Bronchial epithelial cell (primary cell): ENCODE measurements around the gene PHACTR4. TPM values are rescaled to one million over a fixed set of nuclear protein-coding genes. Genes with fewer than 3 reads are reported as not detected.
"Not testable (repeated sequence)": the region's sequence is repeated elsewhere in the genome, so short reads cannot be mapped to it uniquely, and the experiment has no call there.

Experiments
- DNase-seq: peaks from one replicate; pipeline ENCODE4 v3.0.0-alpha.2; 2010; ENCODE audit warnings: low read depth
- FAIRE-seq: peaks from 2 replicates; lab custom pipeline; 2011; peaks lifted over from hg19 to GRCh38; lab: Jason Lieb, UNC
- H3K27me3 ChIP-seq: 2 replicates; pipeline ENCODE4 v1.5.1; 2011; ENCODE audit warnings: low read length; ENCODE audit not compliant: control insufficient read depth, insufficient read depth
- H3K36me3 ChIP-seq: 2 replicates; pipeline ENCODE4 v1.5.1; 2011; ENCODE audit warnings: low read length; ENCODE audit not compliant: control insufficient read depth, insufficient read depth
- H3K4me3 ChIP-seq: 2 replicates; pipeline ENCODE4 v1.5.1; 2011; ENCODE audit warnings: mild to moderate bottlenecking, low read depth, low read length, control low read depth
- CTCF ChIP-seq: IDR thresholded peaks from 2 replicates; pipeline ENCODE4 v1.5.1; 2011; ENCODE audit warnings: mild to moderate bottlenecking, moderate library complexity, low read length, control low read depth, inconsistent platforms; ENCODE audit not compliant: insufficient read depth, severe bottlenecking
- total RNA-seq: library from RNA; depleted of rRNA; stranded (reverse); fragments of >200 nt; gene quantifications from 2 replicates; pipeline ENCODE4 v1.2.1, GENCODE V29; 2014

The PHACTR4 gene
- total RNA-seq, 1 donor from 2014 or later, result 3.2 TPM

- TF ChIP-seq CTCF, result no peak
- no peak for FAIRE-seq
Measured at GRCh38 chr1:28364888-28365287, 4.7 kb upstream of the PHACTR4 start.

GRCh38 chr1:28365864-28366263 lies 3.7 kb upstream of the PHACTR4 start:
- no peak overlapping the region for H3K4me3 ChIP-seq
- no peak for FAIRE-seq
- H3K27me3 ChIP-seq, result no peaks in the 10 kb centered on the region
- TF ChIP-seq CTCF, result no peak
- H3K36me3 ChIP-seq, result no peaks in the 10 kb centered on the region
- peak; percentile 74 for DNase-seq

More at GRCh38 chr1:28364888-28365287, 4.7 kb upstream of the PHACTR4 start:
- H3K4me3 ChIP-seq, result no peak overlapping the region
- no peaks in the 10 kb centered on the region for H3K36me3 ChIP-seq
- no peaks in the 10 kb centered on the region for H3K27me3 ChIP-seq
- DNase-seq, result no peak

GRCh38 chr1:28368608-28369007 lies 932 bp upstream of the PHACTR4 start:
- not testable (repeated sequence) for H3K4me3 ChIP-seq, H3K27me3 ChIP-seq, DNase-seq, FAIRE-seq, H3K36me3 ChIP-seq

GRCh38 chr1:28370239-28371009 lies 884 bp downstream of the PHACTR4 start:
- FAIRE-seq (no peak), DNase-seq (peak; percentile 39)
- Histone ChIP-seq H3K4me3 (peak overlapping the region; percentile 92), H3K36me3 (no peaks in the 10 kb centered on the region), H3K27me3 (no peaks in the 10 kb centered on the region)
- no peak for TF ChIP-seq CTCF

- Histone ChIP-seq H3K4me3 (no peak overlapping the region), H3K27me3 (no peaks in the 10 kb centered on the region), H3K36me3 (no peaks in the 10 kb centered on the region)
- DNase-seq, result no peak
- TF ChIP-seq CTCF, result no peak
- no peak for FAIRE-seq
Measured at GRCh38 chr1:28371010-28371377, 1.5 kb downstream of the PHACTR4 start.

- H3K4me3 ChIP-seq, FAIRE-seq: not testable (repeated sequence)
- peak; percentile 44 for DNase-seq
Measured at GRCh38 chr1:28373450-28373849, 3.9 kb downstream of the PHACTR4 start.

GRCh38 chr1:28374297-28374696 lies 4.8 kb downstream of the PHACTR4 start:
- Histone ChIP-seq H3K36me3 (no peaks in the 10 kb centered on the region), H3K27me3 (no peaks in the 10 kb centered on the region), H3K4me3 (no peak overlapping the region)
- FAIRE-seq (no peak), DNase-seq (peak; percentile 90)
- no peak for TF ChIP-seq CTCF

More at GRCh38 chr1:28373450-28373849, 3.9 kb downstream of the PHACTR4 start:
- H3K36me3 ChIP-seq, H3K27me3 ChIP-seq: not testable (repeated sequence)

- not testable (repeated sequence) for H3K36me3 ChIP-seq, H3K4me3 ChIP-seq, FAIRE-seq, H3K27me3 ChIP-seq, DNase-seq
Measured at GRCh38 chr1:28375598-28375997, 6.1 kb downstream of the PHACTR4 start.

GRCh38 chr1:28376195-28376594 lies 6.7 kb downstream of the PHACTR4 start:
- H3K4me3 ChIP-seq, H3K27me3 ChIP-seq, DNase-seq, H3K36me3 ChIP-seq, FAIRE-seq: not testable (repeated sequence)
